GF-D8 (cell line): ENCODE data around the gene KRT33A.
"Not testable (repeated sequence)": the region's sequence is repeated elsewhere in the genome, so short reads cannot be mapped to it uniquely, and the experiment has no call there.

Source experiments
- DNase-seq: peaks from one replicate; lab custom pipeline; 2025; lab: John Stamatoyannopoulos, UW

Gene KRT33A

DNA sequence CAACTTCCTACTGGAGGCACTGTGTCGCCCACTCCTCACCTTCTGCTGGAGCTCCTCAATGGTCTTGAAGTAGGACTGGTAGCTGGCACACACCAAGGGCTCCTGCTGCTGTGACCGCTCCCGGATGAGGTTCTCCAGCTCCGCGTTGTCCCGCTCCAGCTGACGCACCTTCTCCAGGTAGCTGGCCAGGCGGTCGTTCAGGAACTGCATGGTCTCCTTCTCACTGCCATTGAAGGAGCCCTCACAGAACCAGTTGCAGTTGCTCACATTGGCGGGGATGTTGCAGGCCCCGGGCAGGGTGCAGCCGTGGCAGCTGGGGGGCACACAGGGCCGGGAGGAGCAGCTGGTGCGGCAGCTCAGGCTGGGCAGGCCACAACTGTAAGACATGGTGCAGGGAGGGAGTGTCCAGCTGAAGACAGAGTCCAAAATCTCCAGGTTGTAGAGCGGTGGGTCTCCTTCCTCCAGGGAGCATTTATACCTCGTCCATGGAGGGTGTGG, at the start of gene KRT33A:
Gene KRT33A (minus strand): TSS at position 448 of the 498 bp plus-strand sequence. CDS start 61 bp downstream, at position 387.
- DNase-seq = not testable (repeated sequence)

DNA sequence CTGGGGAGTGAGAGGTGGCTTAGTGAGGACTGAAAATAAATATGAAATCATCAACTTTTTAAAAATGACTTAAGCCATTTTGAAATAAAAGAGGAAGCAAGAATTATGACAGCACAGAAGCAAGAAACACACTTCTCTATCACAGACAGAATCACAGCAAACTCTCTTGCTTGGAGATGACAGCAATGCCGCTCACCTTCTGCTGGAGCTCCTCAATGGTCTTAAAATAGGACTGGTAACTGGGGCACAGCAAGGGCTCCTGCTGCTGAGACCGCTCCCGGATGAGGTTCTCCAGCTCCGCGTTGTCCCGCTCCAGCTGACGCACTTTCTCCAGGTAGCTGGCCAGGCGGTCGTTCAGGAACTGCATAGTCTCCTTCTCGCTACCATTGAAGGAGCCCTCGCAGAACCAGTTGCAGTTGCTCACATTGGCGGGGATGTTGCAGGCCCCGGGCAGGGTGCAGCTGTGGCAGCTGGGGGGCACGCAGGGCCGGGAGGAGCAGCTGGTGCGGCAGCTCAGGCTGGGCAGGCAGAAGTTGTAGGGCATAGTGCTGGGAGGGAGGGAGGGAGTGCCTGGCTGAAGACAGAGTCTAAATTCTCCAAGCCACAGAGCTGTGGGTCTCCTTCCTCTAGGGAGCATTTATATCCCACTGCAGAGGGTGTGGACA, 46.5 kb upstream of the KRT33A start, which contains the start of gene KRT31:
Gene KRT31 (minus strand): TSS at position 613 of the 665 bp plus-strand sequence. CDS start 69 bp downstream, at position 544.
- DNase-seq = no peak

DNA sequence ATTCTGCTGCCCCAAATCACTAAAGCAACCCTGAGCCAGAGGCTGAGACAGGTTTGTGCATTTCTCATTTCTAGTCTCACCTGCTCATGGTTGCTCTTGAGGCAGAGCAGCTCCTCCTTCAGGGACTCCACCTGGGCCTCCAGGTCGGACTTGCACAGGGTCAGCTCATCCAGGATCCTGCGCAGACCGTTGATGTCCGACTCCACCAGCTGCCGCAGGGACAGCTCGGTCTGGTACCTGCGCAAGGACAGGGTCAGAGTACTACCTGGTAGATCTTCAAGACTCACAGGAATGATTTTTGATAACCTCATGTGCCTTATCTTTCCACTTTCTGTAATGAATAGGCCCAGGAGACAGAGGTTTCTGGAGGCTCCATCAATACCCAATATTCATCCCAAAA, 45.7 kb upstream of the KRT33A start:
- DNase-seq = no peak

DNA sequence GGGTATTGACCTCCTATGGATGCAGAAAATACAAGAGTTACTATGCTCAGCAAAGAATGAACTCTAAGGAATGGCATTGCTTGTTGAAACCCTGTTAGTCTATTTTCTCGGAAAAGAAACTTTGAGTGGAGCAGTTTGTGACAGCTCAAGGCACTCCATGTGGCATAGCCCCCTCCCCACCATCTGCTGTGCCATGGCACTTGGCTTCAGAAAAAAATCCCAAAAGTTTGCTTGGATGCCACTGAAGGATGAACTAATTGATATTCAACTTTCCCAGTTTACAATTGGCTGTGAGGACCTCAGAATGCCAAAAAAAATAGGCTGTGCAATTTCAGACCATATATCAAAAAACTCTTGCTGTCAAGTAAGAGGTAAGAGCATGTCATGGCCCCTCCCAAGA, 45.0 kb upstream of the KRT33A start:
- no peak for DNase-seq

DNA sequence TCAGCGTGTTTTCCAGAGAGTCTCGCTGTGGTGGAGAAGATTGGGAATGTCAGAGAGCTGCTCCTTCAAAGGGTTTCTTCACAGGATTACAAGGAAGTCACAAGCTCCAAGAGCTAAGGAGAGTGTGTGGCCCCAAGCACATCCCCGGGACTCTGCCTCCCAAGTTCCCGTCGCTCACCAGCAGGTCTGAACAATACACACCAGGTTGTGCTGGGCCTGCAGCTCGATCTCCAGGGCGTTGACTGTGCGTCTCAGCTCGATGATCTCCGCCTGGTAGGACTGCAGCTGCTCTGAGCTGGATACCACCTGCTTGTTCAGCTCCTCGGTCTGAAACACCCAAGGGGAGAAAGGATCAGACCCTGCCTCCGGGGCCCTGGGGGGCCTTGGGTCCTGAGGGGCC, 44.4 kb upstream of the KRT33A start:
- not testable (repeated sequence) for DNase-seq

DNA sequence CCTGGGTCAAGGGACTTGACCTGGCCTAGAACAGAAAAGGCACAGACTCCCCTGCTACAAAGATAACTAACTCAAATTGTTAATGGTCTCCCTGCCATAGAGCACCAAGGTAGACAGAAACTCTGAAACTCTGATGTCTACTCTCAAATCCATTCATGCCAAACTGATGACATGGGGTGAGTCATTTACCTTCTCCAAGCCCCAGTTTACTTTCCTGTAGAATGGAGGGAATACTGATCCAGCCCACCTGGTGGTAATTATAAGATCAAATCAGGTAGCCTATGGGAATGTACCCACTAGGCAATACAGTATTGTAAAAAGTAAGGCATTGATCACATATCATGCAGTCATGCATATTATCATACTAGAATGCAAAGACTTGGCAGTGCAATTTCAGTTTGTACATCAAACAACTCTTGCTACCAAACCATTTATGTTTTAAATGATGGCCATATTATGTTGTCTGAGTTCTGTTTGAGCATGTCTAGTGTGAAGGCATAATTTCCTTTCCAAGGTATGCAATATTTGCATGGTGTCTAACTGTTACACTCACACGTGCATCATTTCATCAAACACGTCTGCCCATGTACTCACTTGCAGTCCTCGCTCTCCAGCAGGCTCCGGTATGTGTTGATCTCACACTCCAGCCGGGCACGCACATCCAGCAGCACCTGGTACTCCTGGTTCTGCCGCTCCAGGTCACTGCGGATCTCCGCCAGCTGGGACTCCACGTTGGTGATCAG, 43.8 kb upstream of the KRT33A start:
- no peak for DNase-seq

DNA sequence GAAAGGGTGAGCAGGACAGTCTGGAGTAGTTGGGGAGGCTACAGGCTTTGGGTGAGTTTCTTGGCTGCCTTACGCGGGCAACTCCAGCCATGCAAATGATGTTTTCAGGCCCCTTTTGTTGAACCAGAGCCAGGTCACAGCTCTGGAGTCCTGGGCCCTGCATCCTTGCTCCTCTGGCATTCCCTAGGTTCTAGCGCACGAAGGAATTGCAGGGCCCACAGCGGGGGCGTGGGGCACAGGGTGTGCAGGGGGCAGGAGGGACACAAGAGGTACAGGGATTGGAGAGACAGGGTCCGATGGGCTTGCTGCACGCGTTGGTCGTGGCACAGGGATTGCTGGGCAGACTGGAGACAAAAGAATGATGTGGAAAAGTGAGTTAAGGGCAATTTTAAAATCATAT, 43.2 kb upstream of the KRT33A start:
- no peak for DNase-seq

DNA sequence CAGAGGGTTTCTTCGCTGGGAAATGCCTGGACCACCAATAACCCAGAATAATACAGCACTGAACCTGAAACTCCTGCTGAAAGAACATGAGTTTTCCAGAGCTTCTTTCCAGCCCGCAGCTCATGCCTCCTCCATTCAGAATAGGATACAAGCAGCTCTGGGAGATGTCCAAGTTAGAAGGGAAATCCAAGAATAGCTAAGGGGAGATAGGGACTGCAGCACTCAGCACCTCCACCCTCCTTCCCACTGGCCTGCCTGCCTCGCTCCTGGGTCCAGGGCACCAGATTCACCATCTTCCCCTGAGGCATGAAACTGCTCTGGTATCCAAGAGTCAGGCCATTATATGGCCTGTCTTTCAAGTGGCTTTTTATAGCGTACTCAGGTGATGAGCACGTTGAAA, 42.7 kb upstream of the KRT33A start:
- no peak for DNase-seq

DNA sequence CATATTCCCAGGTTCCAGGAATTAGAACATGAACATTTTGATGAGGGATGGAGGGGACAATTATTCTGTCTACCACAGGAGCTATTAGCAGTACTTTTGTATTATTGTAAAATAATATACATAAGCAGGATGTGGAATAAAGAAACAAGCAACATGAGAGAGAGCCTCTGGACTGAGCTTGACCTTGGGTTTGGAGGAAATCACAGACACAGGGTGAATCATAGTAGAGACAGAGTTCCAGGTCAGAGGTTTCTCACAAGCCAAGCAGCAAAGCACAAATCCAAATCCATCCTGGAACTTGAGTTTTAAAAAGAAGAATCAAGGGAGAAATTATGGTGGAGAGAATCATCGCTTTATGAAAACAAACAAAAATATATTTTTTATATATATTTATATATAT, 41.6 kb upstream of the KRT33A start:
- DNase-seq = no peak

DNA sequence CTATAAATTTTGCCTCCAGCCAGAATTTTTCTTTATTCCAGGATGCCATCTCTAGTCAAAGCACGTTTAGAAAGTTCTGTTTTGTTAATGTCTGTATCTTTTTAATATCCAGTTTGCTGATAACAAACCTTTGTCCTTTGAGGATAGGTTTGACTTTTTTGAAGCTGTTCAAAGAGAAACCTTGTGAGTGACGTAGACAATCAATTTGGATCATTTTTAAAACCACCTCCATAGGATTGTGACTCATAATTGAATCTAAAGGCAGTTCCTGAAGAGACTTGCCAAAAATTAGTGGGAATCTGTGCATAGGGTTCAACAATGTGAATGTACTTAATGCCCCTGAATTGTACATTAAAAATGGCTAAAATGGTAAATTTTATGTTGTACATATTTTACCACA, 40.9 kb upstream of the KRT33A start:
- no peak for DNase-seq

DNA sequence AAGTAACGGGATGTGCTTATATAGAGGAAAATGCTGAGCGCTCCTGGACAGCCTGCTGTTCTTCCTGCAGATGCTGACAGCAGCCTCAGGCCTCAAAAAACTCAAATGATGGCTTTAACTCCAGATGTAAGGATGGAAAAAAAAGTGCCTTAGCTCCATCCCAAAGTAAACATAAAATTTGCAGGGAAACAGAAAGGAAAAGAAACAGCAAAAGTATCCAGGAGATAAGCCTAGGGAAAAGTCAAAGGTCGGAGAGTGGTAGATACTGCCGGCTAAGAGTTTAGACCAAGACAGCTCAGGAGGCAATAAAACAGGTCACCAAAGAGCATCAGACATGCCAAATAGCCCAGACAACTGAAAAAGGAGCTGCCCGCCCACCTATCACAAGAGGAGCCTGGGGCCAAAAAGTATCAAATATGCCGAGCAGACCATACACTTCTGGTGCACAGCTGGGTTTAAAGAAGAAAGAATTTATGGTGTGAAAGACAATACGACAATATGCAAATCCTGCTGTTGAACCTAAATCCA, 39.8 kb upstream of the KRT33A start:
- DNase-seq = no peak

DNA sequence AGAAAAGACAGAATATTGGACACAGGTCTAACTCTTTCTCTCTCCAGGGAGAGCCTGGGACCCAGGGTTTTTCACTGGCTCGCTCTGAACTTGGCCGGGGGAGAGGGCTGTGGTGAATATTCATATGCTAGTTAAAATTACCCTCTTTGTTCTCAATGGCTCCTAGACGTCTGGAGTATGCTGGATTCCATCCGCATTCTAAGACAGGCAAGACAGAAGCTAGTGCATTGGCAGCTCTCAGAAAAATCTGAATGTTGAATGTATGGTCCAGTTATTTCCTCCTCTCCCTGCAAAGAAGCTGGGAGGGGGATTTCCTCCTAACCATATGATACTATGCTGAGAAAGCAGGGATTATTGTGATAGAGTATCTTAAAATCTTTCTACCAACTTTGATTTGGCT, 37.0 kb upstream of the KRT33A start:
- DNase-seq = no peak

DNA sequence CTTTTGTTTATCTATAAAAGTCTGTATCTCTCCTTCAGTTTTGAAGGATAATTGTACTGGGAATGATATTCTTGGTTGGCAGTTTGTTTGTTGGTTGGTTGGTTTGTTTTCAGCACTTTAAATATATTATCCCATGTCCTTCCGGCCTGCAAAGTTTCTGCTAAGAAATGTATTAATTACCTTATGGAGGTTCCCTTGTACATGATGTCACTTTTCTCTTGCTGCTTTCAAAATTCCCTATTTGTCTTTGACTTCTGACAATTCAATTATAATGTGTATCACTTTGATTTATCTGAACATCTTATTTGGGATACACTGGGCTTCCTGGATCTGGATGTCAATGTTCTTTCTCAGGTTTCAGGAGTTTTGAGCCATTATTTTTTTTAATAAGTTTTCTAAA, 35.6 kb upstream of the KRT33A start:
- DNase-seq = no peak

DNA sequence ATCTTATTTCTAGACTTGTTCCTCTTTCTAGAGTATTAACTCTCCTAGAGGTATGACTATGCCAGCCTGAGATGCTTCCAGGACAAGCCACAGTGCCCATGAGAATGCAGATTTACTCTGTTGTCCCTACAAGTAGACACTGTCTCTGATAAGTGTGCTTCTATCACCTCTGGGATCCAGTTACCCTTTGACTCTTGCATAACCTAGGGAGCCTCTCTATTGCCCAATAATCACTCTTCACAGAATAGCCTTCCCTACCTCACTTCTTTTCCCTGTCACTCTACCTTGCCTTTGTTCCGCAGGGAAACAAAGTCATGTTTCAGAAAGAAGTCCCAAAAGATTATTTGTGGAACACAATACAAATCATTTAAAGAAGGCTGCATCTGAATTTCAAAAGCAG, 33.1 kb upstream of the KRT33A start:
- no peak for DNase-seq

DNA sequence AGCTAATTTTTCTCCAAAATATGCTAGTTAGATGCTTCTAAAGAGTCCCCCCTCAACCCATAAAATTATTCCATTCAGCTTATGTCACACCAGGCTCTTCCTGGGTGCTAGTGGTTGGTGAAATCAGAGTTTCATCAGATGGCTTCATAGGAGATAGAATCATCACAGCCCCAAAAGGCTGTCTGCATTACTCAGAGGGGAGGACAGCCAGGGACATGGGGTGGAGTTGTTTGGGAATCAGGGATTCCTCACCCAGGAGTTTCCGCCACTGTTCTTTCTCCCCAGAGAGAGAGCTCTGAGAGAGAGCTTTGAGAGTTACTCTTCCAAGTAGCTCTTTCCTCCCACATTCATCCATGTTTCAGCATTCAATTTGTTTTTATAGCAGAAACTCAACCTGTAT, 31.8 kb upstream of the KRT33A start:
- DNase-seq = no peak

DNA sequence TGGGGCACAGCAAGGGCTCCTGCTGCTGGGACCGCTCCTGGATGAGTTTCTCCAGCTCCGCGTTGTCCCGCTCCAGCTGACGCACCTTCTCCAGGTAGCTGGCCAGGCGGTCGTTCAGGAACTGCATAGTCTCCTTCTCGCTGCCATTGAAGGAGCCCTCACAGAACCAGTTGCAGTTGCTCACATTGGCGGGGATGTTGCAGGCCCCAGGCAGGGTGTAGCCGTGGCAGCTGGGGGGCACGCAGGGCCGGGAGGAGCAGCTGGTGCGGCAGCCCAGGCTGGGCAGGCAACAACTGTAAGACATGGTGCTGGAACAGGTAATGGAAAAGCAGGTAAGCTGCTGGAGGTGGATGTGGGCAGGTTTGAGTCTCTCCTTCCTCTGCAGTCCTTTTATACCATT, 31.3 kb upstream of the KRT33A start, which contains the start of gene KRT34:
Gene KRT34 (minus strand): TSS at position 364 of the 400 bp plus-strand sequence. CDS start 60 bp downstream, at position 304.
- DNase-seq = not testable (repeated sequence)

DNA sequence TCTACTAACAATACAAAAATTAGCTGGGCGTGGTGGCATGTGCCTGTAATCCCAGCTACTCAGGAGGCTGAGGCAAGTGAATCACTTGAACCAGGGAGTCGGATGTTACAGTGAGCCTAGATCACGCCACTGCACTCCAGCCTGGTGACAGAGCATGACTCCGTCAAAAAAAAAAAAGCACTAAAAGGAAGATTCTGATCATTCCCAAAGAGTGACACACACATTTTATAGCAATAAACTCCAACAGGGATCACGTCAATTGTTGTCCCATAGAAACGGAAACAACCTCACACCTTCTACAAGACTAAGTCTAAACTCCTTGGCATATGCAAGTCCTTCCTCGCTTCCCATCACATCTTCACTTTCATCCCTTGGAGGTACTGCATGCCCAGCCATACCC, 29.5 kb upstream of the KRT33A start:
- not testable (repeated sequence) for DNase-seq

DNA sequence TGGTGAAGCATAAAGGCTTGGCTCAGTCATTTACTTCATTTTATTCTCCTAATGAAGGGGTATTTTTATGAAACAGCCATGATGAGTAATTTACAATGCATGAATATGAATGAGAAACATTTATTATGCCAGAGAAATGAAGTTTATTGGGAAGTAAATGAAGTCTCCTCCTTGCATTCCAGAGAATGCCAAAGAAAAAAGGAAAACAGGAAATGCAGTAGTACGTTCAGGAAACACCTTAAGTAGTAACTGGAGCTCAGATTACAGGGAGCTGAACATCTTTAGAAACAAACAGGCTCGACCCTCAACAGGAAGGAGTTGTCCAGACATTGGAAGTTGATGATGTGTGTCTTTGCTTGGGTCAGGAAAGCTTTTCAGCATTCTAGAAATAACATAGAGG, 26.9 kb upstream of the KRT33A start:
- DNase-seq = no peak

DNA sequence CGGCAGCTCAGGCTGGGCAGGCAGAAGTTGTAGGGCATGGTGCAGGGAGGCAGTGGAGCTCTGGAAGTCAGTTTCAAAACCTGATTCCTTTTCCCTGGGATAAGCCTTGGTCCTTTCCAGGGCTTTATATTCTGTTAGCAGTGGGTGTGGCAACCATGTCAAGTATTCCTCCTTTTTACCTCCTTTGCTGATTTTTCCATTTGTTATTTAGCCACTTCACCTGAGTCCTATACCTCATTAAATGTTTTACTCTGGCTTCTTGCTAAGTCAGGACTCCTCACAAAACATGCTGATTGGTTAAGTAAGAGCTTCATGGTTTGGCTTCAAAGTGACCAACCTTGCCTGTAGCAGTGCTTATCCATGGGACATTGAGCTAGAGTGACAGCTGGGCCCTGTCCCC, 19.1 kb upstream of the KRT33A start, which contains the start of gene KRT33B:
Gene KRT33B (minus strand): TSS at position 101 of the 400 bp plus-strand sequence. CDS start 63 bp downstream, at position 38.
- DNase-seq = no peak

DNA sequence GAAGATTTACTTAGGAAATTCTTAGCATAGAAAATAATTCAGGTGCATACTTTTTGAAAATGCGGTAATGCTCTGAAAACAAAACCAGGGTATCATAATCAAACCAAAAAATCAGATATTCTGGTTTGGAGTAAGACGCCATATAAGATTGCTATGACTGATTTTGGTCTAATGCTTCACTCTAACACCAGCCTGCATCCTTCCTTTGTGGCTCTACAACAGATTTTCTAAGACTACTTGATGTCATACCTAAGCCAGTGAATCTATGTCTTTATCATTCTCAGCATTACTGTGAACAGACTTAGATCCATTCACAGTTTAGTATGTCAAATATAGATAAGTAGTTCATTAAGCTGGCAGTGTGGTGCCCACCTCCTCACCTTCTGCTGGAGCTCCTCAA, 18.4 kb upstream of the KRT33A start:
- no peak for DNase-seq

DNA sequence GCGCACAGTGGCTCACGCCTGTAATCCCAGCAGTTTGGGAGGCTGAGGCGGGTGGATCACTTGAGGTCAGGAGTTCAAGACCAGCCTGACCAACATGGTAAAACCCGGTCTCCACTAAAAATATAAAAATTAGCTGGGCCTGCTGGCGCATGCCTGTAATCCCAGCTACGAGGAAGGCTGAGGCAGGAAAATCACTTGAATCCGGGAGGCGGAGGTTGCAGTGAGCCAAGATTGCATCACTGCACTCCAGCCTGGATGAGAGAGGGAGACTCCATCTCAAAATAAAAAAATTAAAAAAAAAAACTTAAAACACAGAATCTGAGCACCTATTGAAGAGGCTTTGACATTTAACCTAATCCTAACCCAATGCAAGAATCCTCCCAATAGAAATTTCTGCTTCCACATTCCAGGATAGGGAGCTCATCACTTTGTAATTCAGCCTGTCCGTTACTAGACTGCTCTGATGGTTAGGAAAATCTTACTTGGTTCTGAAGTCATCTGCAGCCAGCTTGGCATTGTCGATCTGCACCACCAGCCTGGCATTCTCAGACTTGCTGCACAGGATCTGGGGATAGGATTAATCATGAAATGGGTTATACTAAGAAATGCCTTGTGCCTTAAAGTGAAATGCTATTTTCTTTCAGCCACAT, 16.9 kb upstream of the KRT33A start:
- DNase-seq = no peak

DNA sequence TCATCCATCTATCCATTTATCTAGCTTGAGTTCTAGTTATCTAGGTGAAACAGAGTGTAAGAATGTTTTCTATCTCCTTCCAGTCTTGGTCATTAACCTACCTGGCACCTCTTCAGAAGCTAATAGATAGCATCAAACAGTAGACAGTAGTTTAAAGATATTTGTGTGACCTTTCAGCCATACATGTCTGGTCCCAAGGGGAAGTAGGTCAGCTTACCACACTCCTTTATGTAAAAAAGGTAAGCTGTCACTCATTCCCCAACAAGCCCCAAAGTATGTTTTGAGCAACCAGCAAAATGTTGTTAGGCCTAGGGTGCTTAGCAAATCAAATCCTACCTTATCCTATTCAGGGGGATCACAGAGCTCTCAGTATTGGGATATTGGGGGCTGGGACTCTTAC, 15.4 kb upstream of the KRT33A start:
- no peak for DNase-seq
